HG03469 (cell line): ENCODE data around the gene GLB1L2.

ENCODE experiments used
- ATAC-seq: cut with Tn5 transposase; IDR thresholded peaks from one replicate; pipeline ENCODE4 v1.9.1; 2021; ENCODE audit warnings: mild to moderate bottlenecking, moderate library complexity, moderate number of reproducible peaks; ENCODE audit not compliant: unreplicated experiment

Gene GLB1L2

DNA sequence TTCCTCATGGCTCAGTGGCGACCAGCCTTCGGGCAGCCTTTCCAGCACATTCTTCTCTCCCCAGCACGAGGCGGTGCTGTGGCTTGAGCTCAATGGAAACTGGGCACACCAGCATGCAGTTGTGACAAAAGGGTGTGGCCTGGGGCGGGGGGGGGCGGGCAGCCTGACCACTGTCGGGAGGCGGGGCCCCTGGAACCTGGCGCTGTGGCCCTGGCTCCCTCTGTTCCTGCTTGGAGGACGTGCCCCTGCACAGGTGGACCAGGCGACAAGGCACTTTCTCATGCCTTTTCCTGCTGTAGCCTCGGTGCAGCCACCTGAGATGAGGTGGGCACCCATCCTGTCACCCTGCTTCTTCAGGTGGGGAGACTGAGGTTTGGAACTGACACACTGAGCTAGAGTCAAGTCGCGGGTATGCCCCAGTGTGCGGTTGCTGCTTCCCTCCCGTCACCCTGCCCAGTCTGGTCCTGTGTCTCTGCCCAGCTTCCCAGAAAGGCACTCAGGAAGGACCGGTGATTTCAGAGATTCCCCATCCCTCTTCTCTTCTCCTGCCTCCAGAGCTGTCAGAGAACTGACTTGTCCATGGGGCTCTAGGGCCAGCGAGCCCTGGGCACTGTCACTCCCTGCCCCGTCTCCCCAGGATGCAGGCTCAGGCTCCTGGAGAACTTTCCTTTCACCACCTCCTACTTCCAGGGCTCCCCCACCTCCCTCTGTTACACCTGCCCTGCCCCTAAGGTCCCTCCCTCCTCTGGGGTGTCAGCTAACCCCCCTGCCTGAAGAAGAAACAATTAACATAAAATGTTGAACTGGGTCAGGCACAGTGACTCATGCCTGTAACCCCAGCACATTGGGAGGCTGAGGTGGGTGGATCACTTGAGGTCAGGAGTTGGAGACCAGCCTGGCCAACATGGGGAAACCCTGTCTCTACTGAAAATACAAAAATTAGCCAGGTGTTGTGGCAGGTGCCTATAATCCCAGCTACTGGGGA lies 70.3 kb downstream of the GLB1L2 start:
- ATAC-seq = no peak

DNA sequence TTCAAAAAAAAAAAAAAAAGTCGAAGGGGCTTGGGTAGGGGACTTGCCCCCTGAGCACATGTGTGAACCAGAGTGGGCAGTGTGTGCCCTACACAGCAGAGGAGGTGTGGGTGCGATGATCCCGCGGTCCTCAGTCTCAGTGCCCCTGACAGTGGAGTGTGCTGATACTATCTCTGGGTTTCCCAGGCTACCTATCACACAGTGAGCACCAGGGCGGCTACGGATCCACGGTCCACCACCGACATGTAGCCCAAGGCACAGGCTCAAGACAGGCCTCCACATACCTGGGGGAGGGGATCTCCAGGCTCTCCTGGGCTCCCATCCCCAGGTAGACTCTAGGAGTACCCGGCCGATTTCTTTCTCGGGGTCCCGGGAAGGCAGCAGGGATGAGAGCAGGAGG lies 71.1 kb downstream of the GLB1L2 start:
- ATAC-seq = no peak

DNA sequence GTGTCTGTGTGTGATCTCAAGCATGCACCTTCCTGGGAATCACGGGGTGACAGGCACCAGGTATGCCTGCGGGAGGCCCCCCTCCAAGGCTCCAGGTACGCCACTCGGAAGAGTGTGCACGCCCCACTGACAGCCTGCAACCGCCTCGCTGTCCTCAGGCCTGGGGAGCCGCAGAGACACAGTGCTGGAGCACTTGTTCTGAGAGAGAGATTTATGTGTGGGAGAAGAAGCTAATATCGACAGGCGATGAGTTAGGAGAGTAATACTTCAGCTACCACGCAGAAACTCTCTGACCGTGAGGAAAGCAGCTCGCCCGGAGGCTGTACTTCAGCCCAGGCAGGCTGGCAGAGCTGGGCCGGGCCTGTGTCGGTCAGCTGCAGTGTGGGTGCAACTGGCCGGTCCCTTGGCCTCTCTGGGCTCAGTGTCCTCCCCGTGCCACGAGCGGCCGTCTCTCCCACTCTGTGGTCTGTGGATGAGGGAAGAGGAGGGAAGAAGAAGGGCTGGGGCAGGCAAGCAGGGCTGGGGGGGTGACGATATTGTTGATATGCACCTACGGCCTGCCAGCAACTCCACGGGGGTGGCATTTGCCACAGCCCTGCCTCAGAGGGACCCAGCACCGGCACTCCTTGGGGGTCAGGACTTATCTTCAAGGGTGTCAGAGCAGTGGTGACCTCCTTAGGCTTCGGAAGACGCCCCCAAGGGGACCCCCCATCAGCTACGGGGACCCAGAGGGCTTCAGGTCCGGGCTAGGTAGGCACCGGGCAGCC lies 73.0 kb downstream of the GLB1L2 start:
- ATAC-seq = no peak

DNA sequence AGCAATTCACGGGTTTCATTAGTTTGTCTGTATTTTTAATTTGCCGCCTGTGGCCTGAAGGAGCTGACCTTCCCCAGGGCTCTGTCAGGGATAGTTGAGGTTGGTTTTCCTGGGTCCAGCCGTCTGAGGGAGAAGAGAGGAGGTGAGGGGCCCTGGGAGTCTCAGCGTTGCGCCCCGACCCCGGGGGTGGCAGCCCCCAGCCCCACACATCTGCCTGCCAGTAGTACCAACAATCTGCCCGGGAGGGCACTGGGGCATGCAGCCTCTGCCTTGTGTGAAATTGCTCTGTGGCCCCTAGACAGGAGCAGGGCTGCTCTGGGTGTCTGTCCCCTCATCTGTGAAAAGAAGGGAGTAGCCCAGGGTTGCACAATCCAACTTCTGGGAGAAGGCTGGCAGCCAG lies 73.6 kb downstream of the GLB1L2 start:
- ATAC-seq = no peak

DNA sequence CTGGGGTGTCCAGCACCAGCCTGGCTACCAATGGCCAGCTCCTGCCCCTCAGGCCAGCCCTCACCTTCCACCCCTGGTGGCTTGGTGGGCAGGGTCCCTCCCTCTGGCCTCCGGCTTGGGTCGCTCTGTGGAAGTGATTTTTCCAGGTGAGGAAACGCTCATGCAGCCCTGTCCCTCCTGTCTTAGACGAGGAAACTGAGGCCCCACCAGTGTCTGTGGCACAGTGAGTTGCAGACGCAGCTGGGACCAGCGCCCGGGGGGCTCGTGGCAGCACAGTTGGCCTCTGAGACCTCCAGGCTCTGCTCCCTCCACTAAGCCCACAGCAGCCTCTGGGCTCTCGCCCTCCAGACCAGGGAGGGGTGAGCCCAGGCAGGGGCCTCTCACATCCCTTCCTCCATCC lies 74.1 kb downstream of the GLB1L2 start:
- ATAC-seq = no peak

DNA sequence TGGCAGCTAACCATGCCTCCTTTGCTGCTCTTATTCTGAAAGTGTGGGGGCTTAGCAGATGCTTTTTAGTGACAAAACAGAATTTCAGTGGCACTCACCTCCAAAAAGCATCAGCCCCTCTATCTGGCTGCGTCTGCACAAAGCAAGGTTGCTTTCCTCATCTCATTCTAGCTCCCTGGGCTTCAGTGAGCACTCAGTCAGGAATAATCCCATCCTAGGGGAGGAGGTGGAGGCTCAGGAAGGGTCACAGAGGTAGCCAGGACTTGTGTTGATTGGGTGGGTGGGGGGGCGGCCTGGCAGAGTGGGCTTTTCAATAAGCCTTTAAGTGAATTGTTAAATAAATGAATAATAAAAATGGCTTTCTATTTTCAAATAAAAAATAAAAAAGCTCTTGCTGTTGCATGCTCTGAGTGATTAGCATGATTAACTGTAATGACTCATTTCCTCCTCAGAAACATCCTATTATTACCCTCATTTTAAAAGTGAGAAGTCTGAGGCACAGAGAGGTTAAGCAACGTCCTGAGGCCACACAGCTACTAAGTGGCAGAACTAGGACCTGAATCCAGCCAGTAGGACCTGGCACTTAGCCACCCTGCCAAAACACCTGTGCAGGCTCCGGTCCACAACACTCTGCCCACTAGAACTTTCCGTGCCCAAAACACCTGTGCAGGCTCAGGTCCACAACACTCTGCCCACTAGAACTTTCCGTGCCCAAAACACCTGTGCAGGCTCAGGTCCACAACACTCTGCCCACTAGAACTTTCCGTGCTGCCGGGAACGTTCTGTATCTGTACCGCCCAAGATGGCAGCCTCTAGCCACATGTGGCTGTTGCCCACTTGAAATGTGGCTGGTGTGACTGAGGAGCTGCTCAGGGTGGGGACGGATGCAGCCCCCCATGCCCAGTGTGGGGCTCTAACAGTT lies 74.7 kb downstream of the GLB1L2 start:
- ATAC-seq = no peak

DNA sequence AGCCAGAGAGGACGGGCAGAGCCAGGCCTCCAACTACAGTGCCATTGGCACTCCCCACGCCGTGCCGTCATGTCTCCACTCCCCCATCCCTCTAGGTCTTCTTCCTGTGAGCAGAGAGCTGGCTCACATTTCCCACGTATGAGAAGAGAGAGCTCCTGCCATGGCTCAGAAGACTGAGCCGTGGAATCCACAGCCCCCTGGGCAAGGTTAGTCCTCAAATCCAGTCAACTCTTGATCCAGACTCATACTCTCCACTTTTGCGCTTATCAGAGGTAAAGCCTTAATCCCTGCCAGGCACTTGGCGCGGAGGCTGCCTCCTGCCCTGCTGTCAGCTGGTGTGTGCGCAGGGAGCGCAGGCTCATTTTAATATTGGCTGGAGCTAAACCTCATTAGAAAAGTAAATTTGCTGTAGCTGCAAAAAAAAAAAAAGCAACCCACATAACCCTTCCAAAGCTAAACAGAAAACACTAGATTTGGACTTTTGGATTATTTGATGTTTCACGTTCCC lies 75.6 kb downstream of the GLB1L2 start:
- no peak for ATAC-seq

DNA sequence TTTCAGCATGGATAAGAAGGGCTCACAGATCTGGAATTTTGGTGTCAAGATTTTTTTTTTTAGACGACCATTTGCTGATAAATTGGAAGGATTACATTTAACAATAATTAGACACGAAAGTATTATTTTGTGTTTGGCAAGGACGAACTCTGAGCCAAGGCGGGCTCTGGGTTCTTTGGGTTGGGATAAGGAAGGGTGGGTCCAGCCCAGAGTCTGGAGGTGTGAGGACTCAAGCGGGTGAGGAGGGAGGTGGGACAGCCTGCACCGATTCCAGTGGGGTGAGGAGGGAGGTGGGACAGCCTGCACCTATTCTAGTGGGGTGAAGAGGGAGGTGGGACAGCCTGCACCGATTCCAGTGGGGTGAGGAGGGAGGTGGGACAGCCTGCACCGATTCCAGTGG lies 76.1 kb downstream of the GLB1L2 start:
- no peak for ATAC-seq

DNA sequence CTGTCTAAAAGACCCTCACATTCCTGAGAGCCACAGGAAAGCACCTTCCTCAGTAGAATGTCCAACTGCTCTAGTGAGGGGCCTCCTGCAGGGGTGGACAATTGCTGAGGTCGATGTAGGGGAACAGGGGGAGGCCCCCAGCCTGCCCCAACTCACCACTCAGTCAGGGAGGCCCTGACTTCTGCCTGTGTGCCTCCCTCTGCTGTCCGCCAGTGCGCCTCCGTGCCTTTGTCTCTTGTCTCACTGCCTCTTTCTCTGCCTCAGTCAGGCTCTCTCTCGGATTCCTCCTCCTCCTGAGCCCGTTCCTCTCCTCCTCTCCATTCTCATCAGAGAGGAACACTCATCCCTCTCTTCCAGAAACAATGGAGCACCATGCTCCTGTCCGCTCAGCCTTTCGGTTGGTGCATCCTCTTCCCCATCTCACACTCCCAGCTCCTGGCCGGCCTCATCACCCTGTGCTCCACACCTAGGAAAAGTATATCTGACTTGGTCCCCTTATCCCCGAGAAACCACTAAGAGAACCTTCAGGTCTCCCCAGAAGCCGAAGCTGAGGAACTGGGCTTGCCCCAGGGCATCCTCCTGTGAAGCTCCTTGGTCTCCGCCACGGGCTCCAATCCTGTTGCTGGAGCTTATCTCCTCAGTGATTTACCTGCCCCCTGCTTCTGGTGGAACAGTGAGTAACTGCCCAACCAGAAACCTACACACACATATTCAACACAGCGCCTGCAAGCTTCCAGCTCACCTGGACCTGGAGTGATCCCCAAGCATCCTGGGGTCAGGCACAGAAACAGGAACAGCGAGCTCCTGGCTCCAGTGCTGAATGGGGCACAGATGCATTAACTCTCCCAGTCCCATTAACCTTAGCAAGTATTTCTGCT lies 78.0 kb downstream of the GLB1L2 start:
- no peak for ATAC-seq

DNA sequence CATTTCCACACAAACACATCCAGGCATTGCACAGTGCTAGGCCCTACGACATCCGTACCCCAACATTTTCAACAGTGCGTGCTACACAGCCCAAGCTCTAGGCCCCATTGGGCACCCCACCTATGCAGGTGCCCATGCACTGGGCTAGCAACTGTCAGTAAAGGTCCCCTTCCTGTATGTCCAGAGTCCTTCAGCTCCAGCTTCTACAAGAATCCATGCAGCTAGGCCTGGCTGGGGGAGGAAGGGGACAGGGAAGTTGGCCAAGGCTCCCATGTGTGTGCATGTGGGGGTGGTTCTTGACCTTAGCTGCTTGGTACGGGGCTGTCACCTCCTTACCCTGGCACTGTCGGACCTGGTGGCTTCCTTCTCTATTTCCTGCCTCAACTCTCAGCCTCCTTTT lies 79.0 kb downstream of the GLB1L2 start:
- ATAC-seq = no peak

DNA sequence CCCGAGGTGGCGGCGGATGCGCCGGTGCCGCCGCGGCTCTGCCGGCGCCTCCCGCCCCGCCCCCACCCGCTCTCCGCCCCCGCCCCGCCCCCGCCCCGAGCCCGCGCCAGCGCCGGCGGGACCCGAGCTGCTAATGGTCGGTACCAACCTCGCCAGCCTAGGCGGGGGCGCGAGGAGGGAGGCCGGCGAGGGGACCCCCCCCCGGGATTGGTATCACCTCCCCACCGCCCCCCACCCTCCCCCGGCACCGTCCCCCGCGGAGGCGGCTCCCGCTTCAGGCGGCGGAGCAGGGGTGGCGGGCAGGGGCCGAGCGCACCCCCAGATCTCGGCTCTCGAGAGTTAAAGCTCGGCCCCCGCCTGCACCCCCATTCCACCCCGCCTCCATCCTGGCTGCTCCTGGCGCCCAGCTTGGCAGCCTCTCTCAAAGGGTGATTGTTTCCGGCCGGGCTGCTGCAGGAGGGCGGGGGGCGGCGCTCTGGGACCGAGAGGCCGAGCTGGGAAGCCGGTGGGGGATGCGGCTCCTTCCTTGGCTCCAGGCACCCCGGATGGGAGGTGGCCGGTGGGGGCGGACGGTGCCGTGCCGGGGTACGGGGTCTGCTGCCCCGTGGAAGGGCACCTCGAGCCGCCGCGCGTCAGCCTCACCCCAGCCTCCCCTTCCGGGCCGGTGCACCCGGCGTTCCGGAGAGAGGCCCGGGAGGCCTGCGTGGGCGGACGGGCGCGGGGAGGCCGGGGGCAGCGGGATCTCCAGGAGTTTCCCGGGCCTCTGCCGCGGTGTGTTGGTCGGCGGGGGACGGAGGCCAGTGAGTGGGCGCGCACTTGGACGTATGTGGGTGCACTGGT lies 80.6 kb downstream of the GLB1L2 start, which contains the start of gene B3GAT1:
TSS of gene B3GAT1 (minus strand) at position 40 of the 840 bp plus-strand sequence. CDS start 24,583 bp downstream, outside the sequence.
- no peak for ATAC-seq

DNA sequence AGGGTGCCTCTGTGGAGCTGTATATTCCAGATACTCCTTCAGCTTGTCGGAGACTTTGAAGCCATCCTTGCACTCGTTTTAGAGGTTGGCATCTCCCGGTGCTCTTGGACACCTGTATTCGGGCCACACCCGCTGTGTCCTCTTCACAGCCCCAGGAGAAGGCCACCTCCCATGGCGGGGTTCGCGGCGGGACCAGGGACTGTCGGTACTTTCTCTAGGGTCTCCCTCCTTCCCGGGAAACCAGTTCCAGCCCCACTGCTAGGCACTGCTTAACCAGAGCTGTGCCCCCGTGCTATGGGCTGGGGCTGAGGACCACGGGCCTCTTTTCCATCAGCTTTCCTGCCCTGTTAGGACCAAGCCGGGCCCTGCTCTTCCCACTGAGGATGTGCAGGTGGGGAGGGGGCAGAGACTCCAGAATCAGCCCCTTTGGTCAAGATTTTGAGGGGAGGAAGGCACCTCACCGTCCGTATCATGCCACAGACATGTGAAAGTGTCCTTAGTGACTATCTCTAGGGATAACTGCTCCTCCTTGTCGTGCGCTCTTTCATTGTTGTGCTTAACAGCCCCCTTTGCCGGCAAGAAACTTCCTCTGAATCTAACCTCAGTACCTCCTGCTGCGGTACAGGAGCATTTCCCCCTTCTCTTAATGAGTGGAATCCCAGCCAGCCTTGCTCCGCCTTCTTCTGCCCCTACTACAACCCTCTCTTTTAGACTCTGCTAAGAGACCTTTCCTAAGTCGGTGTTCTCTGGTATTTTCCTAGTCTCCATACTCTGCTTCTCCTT lies 81.4 kb downstream of the GLB1L2 start:
- no peak for ATAC-seq

DNA sequence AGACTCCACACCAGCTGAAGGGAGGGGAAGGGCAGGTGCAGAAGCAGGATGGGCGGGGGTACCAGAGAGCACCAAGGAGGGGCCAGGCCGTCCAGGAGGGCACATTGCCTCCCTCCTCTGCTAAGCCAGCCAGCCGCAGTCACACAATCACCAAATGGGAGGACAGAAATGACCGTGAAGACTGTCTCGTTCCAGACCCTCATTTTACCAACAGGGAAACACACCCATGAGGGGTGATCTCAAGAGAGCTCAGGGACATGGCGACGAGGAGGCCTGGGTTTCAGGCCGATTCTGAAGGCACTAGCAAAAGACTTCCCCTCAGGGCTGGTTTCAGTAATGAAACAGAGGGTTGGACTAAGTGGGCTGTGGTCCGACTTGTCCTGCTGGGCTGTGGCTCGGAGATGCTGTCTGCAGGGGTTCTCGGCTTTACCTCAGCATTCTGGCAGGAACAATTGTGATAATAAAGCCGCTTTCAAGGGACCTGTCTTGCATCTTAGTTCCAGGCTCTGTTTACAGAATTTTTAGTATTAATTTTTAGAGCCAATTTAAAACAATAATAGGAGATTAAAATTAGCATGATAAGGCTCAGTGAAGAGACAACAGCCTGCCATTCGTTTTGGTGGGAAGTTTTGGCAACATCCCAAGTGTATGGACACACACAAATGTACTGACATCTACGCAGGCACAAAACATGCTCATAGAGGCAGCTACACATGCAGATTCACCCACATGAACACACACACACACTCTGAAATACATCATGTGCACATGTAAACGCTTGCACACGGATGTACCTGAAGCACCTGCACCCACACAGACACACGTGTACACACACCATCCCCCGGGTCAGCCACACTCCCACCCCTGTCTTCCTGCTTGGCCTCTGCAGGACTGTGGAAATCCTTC lies 82.3 kb downstream of the GLB1L2 start:
- no peak for ATAC-seq

DNA sequence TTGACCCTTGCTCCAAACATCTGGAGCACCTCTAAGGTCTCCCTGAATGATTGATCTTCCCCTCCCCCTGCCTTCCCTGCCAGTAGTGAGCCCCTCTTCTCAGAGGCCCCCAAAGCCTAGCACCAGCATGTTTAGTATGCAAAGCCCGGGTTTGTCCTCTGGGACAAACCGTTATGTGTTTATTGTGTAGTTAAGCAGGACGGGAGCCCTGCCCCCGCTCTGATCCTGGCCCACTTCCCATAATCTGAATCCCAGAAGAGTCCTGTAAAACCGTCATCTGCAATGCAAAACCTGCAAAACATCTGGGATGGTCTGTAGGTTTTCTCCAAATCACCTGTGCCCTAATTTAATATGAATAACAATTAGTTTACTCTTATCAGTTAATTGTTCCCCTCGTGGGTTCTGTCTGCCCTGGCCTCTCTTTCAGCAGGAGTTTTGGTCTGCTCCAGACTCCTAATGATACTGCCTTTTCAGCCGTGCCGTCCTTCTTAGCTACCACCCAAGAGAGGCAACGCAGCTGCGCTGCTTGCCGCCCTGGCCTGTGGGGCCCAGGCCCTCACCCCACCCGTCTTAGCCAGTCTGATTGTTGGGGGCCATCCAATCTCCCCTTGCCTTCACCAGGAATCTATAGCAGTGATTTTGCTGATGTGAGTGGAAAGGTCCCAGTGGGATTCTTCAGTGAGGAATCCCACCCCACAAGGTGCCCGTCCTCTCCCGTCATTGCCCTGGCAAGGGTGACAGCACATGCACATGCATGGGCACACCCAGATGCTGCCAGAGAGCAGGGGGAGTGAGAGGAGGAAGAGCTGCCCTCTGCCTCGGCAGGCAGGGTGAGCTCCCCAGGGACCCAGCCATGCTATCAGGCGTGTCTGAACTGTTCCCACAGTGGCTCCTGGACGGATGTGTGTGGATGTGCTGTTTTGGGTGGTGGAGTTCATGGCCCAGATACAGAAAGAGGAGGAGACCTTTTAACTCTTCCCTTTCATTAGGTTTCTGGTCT lies 83.3 kb downstream of the GLB1L2 start:
- no peak for ATAC-seq

DNA sequence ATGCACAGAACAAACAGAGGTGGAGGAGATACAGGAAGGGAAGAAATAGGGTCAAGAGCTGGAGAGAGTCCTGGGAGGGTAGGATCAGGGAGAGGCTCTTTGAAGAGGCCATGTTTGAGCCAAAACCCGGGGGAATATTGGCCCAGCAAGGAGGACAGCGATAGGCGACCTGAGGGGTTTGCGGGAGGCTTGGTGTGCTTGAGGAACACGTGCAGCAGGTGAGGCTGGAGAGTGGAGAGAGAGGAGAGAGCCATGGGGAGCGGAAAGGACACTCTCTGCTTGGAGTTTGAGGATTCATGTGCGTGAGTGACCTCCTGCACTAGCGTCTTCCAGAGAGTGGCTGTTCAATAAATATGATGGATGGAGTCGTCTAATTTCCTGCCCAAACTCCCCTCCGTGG lies 84.9 kb downstream of the GLB1L2 start:
- no peak for ATAC-seq
